ENCODE measurements around the gene SFSWAP.

GRCh38 chr12:131695968-131696367, 14.9 kb upstream of the SFSWAP start:
- TF ChIP-seq, protein P1, sequence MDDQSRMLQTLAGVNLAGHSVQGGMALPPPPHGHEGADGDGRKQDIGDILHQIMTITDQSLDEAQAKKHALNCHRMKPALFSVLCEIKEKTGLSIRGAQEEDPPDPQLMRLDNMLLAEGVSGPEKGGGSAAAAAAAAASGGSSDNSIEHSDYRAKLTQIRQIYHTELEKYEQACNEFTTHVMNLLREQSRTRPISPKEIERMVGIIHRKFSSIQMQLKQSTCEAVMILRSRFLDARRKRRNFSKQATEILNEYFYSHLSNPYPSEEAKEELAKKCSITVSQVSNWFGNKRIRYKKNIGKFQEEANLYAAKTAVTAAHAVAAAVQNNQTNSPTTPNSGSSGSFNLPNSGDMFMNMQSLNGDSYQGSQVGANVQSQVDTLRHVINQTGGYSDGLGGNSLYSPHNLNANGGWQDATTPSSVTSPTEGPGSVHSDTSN (IDR thresholded peaks at IDR 0.05): no peak
- TF ChIP-seq, protein P2, sequence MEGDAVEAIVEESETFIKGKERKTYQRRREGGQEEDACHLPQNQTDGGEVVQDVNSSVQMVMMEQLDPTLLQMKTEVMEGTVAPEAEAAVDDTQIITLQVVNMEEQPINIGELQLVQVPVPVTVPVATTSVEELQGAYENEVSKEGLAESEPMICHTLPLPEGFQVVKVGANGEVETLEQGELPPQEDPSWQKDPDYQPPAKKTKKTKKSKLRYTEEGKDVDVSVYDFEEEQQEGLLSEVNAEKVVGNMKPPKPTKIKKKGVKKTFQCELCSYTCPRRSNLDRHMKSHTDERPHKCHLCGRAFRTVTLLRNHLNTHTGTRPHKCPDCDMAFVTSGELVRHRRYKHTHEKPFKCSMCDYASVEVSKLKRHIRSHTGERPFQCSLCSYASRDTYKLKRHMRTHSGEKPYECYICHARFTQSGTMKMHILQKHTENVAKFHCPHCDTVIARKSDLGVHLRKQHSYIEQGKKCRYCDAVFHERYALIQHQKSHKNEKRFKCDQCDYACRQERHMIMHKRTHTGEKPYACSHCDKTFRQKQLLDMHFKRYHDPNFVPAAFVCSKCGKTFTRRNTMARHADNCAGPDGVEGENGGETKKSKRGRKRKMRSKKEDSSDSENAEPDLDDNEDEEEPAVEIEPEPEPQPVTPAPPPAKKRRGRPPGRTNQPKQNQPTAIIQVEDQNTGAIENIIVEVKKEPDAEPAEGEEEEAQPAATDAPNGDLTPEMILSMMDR (IDR thresholded peaks at IDR 0.05): no peak
- TF ChIP-seq POLR2A (IDR thresholded peaks at IDR 0.05; ENCODE audit: low read length): no peak

All from A549 (cell line).